Esophagus squamous epithelium (tissue), 5 donors: Measurements from ENCODE around the gene PAM. TPM values are rescaled to one million over a fixed set of nuclear protein-coding genes. Genes with fewer than 3 reads are reported as not detected.
"Not testable (repeated sequence)": the region's sequence is repeated elsewhere in the genome, so short reads cannot be mapped to it uniquely, and the experiment has no call there.

Source experiments
- DNase-seq: peaks from one replicate; lab custom pipeline; 2025; lab: John Stamatoyannopoulos, UW
- H3K27ac ChIP-seq, 4 donors: fragments of 200-600 bp; sonication (generic); one replicate each; pipeline ENCODE4 v1.5.1; 2016 to 2019; ENCODE audit warnings: mild to moderate bottlenecking in 1 of 4
- H3K27me3 ChIP-seq, 4 donors: fragments of 200-600 bp; sonication (generic); 1 replicate in 3 of 4; 2 replicates in 1 of 4; pipeline versions ENCODE4 v1.5.1 to v1.6.0; 2017 to 2021; ENCODE audit warnings: antibody characterized with exemption in 1 of 4
- H3K36me3 ChIP-seq, 3 donors: fragments of 200-600 bp; sonication (generic); one replicate each; pipeline ENCODE4 v1.5.1; 2016 to 2019
- H3K4me1 ChIP-seq, 3 donors: fragments of 200-600 bp; sonication (generic); one replicate each; pipeline ENCODE4 v1.5.1; 2017 to 2019
- H3K4me3 ChIP-seq, 4 donors: fragments of 200-600 bp; sonication (generic); 1 replicate in 3 of 4; 2 replicates in 1 of 4; pipeline ENCODE4 v1.5.1; 2016 to 2019; ENCODE audit warnings: mild to moderate bottlenecking in 2 of 4, moderate library complexity in 1 of 4
- H3K9me3 ChIP-seq, 3 donors: fragments of 200-600 bp; sonication (generic); one replicate each; pipeline ENCODE4 v1.5.1; 2016 to 2019
- POLR2A ChIP-seq, 4 donors: fragments of 450-650 bp; IDR thresholded peaks; one replicate each; pipeline ENCODE4 v1.6.1; 2017; ENCODE audit warnings: antibody characterized with exemption in 4 of 4, mild to moderate bottlenecking in 4 of 4, moderate library complexity in 3 of 4
- WGBS, 2 donors: methylation state at CpG; one replicate each; pipeline ENCODE4 v1.1.5; 2018; 5-methylcytosine and 5-hydroxymethylcytosine counted together
- intact Hi-C: fragments of 100-400 bp; cut with DNase I; formaldehyde crosslinking; loops from one replicate; pipeline ENCODE4 v1.15.0; 2022
- total RNA-seq, 4 donors: library from RNA; depleted of rRNA; stranded (reverse); fragments of >200 nt; gene quantifications; one replicate each; pipeline ENCODE4 v1.1.0, GENCODE V29; 2016
- TF ChIP-seq, protein P1 (sequence below), 6 experiments: fragments of 450-650 bp in 4 of 6; fragments of 200-600 bp in 2 of 6; sonication (generic) in 2 of 6; IDR thresholded peaks; one replicate each; pipeline ENCODE4 v1.5.1; 2016 to 2019; ENCODE audit warnings: antibody characterized with exemption in 6 of 6, mild to moderate bottlenecking in 4 of 6, moderate library complexity in 4 of 6
- donor health status: DM: yes; HTN: yes; CAD: no.

Gene PAM
- total RNA-seq, 4 donors from 2014 or later = 33.0 to 88.5 (median 53.8) TPM

DNA sequence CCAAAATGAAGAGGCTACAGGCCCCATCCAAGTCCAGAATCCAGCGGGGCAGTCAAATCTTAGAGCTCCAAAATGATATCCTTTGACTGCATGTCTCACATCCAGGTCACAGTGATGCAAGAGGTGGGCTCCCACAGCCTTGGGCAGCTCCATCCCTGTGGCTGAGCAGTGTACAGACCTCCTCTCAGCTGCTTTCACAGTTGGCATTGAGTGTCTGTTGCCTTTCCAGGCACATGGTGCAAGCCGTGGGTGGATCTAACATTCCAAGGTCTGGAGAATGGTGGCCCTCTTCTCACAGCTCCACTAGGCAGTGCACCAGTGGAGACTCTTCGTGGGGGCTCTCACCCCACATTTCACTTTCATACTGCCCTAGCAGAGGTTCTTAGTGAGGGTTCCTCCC is 244.1 kb downstream of the PAM start:
- DNase-seq = no peak
- TF ChIP-seq POLR2A (IDR thresholded peaks at IDR 0.05) = no peak
- TF ChIP-seq, protein P1, sequence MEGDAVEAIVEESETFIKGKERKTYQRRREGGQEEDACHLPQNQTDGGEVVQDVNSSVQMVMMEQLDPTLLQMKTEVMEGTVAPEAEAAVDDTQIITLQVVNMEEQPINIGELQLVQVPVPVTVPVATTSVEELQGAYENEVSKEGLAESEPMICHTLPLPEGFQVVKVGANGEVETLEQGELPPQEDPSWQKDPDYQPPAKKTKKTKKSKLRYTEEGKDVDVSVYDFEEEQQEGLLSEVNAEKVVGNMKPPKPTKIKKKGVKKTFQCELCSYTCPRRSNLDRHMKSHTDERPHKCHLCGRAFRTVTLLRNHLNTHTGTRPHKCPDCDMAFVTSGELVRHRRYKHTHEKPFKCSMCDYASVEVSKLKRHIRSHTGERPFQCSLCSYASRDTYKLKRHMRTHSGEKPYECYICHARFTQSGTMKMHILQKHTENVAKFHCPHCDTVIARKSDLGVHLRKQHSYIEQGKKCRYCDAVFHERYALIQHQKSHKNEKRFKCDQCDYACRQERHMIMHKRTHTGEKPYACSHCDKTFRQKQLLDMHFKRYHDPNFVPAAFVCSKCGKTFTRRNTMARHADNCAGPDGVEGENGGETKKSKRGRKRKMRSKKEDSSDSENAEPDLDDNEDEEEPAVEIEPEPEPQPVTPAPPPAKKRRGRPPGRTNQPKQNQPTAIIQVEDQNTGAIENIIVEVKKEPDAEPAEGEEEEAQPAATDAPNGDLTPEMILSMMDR (IDR thresholded peaks at IDR 0.05) = no peak

DNA sequence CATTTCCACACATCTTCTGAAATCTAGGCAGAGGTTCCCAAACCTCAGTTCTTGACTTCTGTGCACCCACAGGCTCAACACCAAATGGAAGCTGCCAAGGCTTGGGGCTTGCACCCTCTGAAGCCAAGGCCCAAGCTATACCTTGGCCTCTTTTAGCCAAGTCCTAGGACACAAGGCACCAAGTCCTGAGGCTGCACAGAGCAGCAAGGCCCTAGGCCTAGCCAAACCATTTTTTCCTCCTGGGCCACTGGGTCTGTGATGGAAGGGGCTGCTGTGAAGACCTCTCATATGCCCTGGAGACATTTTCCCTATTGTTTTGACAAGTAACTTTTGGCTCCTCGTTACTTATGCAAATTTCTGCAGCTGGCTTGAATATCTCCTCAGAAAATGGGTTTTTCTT is 244.5 kb downstream of the PAM start:
- H3K27ac ChIP-seq, intact Hi-C loops, H3K9me3 ChIP-seq, H3K4me1 ChIP-seq, H3K27me3 ChIP-seq, DNase-seq, H3K36me3 ChIP-seq, H3K4me3 ChIP-seq: not testable (repeated sequence)
- 80 to 82% methylated on average over 1 of the region's 1 CpG for WGBS, 2 donors

More for the DNA sequence above, 244.1 kb downstream of the PAM start:
- Histone ChIP-seq H3K27me3 (no peaks in the 10 kb centered on the region), H3K4me1 (no peaks in the 10 kb centered on the region), H3K27ac (no peak overlapping the region), H3K9me3 (no peaks in the 10 kb centered on the region), H3K4me3 (no peak overlapping the region), H3K36me3 (no peaks in the 10 kb centered on the region)
- WGBS, 2 donors = 83 to 93% methylated on average over 1 to 3 of the region's 3 CpGs
- intact Hi-C loops = no loop called here

DNA sequence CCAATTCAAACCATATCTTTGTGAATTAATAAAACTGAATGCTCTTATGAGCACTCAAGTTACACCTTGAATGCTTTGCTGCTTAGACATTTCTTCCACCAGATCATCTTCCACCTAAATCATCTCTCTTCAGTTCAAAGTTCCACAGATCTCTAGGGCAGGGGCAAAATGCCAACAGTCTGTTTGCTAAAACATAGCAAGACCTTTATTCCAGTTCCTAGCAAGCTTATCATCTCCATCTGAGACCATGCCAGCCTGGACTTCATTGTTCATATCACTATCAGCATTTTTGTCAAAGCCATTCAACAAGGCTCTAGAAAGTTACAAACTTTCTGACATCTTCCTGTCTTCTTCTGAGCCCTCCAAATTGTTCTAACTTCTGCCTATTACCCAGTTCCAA is 245.0 kb downstream of the PAM start:
- intact Hi-C loops = no loop called here
- Histone ChIP-seq H3K4me3 (no peak overlapping the region), H3K27me3 (no peaks in the 10 kb centered on the region), H3K27ac (no peak overlapping the region), H3K4me1 (no peaks in the 10 kb centered on the region), H3K36me3 (no peaks in the 10 kb centered on the region), H3K9me3 (no peaks in the 10 kb centered on the region)
- no peak for TF ChIP-seq POLR2A (IDR thresholded peaks at IDR 0.05)
- TF ChIP-seq, protein P1 (IDR thresholded peaks at IDR 0.05) = no peak
- no peak for DNase-seq

DNA sequence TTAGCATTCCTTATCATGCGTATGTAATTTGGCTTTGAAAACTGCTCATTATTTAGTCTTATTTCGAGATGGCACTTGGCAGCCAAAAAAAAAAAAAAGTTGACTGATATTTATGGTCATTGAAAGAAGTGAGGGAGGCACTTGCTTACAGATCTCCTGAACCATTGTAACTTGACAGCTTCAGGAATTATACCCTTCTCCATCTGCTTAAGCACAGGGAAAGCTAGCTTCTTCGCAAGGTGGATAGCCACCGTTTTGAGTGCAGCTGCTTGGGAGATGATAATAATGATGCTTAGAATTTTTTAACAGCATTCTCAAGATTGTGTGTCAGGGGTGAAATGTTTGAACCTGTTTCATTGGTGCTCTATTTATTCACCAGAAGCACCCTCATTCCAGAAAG is 248.8 kb downstream of the PAM start:
- Histone ChIP-seq H3K27ac (no peak overlapping the region), H3K9me3 (no peaks in the 10 kb centered on the region), H3K36me3 (peaks cover 0 to 12% (median 0%) of the 10 kb centered on the region in 3 donors), H3K4me3 (no peak overlapping the region), H3K27me3 (no peaks in the 10 kb centered on the region), H3K4me1 (no peaks in the 10 kb centered on the region)
- TF ChIP-seq, protein P1 (IDR thresholded peaks at IDR 0.05) = no peak
- no peak for TF ChIP-seq POLR2A (IDR thresholded peaks at IDR 0.05)
- intact Hi-C loops = no loop called here
- DNase-seq = no peak
- 65 to 66% methylated on average over 4 of the region's 4 CpGs for WGBS, 2 donors

DNA sequence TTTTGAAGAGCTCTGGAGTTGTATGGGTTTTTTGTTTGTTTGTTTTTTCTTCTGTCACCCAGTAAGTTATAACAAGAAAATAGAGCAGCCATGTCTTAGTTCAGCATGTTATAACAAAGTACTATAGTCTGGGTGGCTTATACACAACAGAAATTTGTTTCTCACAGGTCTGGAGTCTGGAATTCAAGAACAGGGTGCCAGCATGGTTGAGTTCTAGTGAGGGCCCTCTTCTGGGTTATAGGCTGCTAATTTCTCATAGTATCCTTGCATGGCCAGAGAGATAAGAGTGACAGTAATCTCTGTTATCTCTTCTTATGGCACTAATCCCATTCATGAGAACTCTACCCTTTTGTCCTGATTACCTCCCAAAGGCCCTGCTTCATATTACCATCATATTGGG is 250.2 kb downstream of the PAM start:
- H3K36me3 ChIP-seq = peaks cover 0 to 15% (median 0%) of the 10 kb centered on the region in 3 donors
- no peak overlapping the region for H3K4me3 ChIP-seq
- H3K27ac ChIP-seq = no peak overlapping the region
- intact Hi-C loops = no loop called here
- no peak for DNase-seq
- no peaks in the 10 kb centered on the region for H3K9me3 ChIP-seq
- H3K4me1 ChIP-seq = no peaks in the 10 kb centered on the region
- H3K27me3 ChIP-seq = no peaks in the 10 kb centered on the region
- TF ChIP-seq, protein P1 (IDR thresholded peaks at IDR 0.05) = no peak
- TF ChIP-seq POLR2A (IDR thresholded peaks at IDR 0.05) = no peak

DNA sequence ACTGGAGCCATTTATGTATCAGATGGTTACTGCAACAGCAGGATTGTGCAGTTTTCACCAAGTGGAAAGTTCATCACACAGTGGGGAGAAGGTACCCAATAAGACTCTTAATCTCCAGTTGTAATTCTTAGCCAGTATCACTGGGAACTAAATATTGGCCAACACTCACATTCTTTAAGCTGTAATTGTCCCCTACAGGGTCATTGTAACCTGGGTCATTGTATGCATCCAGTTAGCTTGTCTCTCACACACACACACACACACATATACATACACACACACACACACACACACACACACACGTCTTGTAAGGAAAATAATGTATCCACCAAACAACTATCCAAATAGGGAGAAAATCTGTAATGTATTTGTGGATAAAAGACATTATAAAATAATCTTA is 251.8 kb downstream of the PAM start:
- Histone ChIP-seq H3K27ac (no peak overlapping the region), H3K36me3 (peaks cover 0 to 15% (median 0%) of the 10 kb centered on the region in 3 donors), H3K4me1 (no peaks in the 10 kb centered on the region), H3K27me3 (no peaks in the 10 kb centered on the region), H3K9me3 (no peaks in the 10 kb centered on the region), H3K4me3 (no peak overlapping the region)
- 50 to 67% methylated on average over 1 of the region's 1 CpG for WGBS, 2 donors
- no peak for TF ChIP-seq POLR2A (IDR thresholded peaks at IDR 0.05)
- TF ChIP-seq, protein P1 (IDR thresholded peaks at IDR 0.05) = no peak
- intact Hi-C loops = no loop called here
- DNase-seq = no peak
